Right lobe of liver (tissue), 4 donors: ENCODE measurements around the gene PDE4B.

Source experiments
- POLR2A ChIP-seq: fragments of 450-650 bp; IDR thresholded peaks from one replicate; pipeline ENCODE4 v1.6.1; 2017; ENCODE audit warnings: antibody characterized with exemption, mild to moderate bottlenecking
- TF ChIP-seq, protein P1 (sequence below), 4 donors: fragments of 200-600 bp in 3 of 4; fragments of 450-650 bp in 1 of 4; IDR thresholded peaks; one replicate each; pipeline versions ENCODE4 v1.5.1 to v1.8.0; 2016 to 2022; ENCODE audit warnings: antibody characterized with exemption in 4 of 4, mild to moderate bottlenecking in 2 of 4
- donor health status: DM: no; HTN: no; CAD: no.
- donor health status: DM: no; HTN: no; CAD: no.
- donor health status: DM: no; HTN: yes; CAD: no.

DNA sequence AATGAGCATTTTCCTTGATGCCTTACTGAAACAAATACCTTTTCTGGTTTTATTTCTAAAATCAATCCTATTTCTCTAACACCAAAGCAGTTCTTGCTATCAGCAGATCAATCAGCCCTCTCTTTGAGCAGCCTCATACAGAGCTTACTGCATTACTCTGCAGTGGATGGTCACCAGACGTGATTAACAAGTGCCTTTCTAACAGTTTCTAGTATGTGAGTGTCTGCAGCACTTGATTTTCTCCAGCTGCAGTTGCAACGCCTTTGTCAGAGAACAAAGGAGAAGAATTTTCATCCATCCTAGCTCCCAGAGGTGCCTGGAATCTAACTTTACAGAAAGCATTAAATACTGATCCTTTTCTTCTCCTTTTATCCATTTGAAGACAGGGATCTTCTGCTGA, 563.9 kb downstream of the PDE4B start:
- TF ChIP-seq, protein P1, sequence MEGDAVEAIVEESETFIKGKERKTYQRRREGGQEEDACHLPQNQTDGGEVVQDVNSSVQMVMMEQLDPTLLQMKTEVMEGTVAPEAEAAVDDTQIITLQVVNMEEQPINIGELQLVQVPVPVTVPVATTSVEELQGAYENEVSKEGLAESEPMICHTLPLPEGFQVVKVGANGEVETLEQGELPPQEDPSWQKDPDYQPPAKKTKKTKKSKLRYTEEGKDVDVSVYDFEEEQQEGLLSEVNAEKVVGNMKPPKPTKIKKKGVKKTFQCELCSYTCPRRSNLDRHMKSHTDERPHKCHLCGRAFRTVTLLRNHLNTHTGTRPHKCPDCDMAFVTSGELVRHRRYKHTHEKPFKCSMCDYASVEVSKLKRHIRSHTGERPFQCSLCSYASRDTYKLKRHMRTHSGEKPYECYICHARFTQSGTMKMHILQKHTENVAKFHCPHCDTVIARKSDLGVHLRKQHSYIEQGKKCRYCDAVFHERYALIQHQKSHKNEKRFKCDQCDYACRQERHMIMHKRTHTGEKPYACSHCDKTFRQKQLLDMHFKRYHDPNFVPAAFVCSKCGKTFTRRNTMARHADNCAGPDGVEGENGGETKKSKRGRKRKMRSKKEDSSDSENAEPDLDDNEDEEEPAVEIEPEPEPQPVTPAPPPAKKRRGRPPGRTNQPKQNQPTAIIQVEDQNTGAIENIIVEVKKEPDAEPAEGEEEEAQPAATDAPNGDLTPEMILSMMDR (IDR thresholded peaks at IDR 0.05): no peak
- no peak for TF ChIP-seq POLR2A
